Motor neuron (in vitro differentiated cells): ENCODE results near the gene ACSL4. TPM values are rescaled to one million over a fixed set of nuclear protein-coding genes. Genes with fewer than 3 reads are reported as not detected.

Source experiments
- ATAC-seq, 8 experiments: fragments of 200-7000 bp; cut with Tn5 transposase; replicated peaks in 6 of 8; 2 replicates each; pipeline ENCODE4 v1.8.0; 2021; ENCODE audit warnings: mild to moderate bottlenecking in 8 of 8, moderate library complexity in 8 of 8
- H3K27ac ChIP-seq, 2 donors: fragments of 250-450 bp; sonication (Bioruptor Pico); 2 replicates each; pipeline ENCODE4 v1.9.0; 2021; ENCODE audit warnings: antibody characterized with exemption in 2 of 2, mild to moderate bottlenecking in 2 of 2, moderate library complexity in 1 of 2
- H3K4me1 ChIP-seq, 2 donors: fragments of 250-450 bp; sonication (Bioruptor Pico); replicated peaks in 1 of 2; 2 replicates each; pipeline ENCODE4 v1.6.1; 2021; ENCODE audit warnings: antibody characterized with exemption in 2 of 2, mild to moderate bottlenecking in 2 of 2, moderate library complexity in 1 of 2
- H3K4me3 ChIP-seq, 5 donors: fragments of 250-450 bp; sonication (Bioruptor Pico); 2 replicates each; pipeline ENCODE4 v1.9.0; 2021; ENCODE audit warnings: antibody characterized with exemption in 5 of 5, mild to moderate bottlenecking in 5 of 5, moderate library complexity in 4 of 5
- WGBS, 10 experiments: fragments of 450-650 bp; shearing (Covaris generic); methylation state at CpG; one replicate each; pipeline ENCODE4 v1.0.0; 2022; 5-methylcytosine and 5-hydroxymethylcytosine counted together
- in situ Hi-C, 9 experiments: fragments of 400-800 bp; cut with MboI; loops; one replicate each; pipeline ENCODE4 v1.15.0; 2021; ENCODE audit warnings: low sequenced_read_pairs in 9 of 9, low pct_unique_long_range_greater_than_20kb in 2 of 9; ENCODE audit not compliant: unreplicated experiment in 9 of 9
- total RNA-seq, 8 experiments: library from RNA; unstranded; fragments of 300-600 nt; gene quantifications; 2 replicates each; pipeline versions ENCODE4 v1.2.3 to v1.2.4, GENCODE V29; 2022

ACSL4 gene
- 10 to 100 TPM; 27.3 to 71.2 (median 54.0) TPM for total RNA-seq

DNA sequence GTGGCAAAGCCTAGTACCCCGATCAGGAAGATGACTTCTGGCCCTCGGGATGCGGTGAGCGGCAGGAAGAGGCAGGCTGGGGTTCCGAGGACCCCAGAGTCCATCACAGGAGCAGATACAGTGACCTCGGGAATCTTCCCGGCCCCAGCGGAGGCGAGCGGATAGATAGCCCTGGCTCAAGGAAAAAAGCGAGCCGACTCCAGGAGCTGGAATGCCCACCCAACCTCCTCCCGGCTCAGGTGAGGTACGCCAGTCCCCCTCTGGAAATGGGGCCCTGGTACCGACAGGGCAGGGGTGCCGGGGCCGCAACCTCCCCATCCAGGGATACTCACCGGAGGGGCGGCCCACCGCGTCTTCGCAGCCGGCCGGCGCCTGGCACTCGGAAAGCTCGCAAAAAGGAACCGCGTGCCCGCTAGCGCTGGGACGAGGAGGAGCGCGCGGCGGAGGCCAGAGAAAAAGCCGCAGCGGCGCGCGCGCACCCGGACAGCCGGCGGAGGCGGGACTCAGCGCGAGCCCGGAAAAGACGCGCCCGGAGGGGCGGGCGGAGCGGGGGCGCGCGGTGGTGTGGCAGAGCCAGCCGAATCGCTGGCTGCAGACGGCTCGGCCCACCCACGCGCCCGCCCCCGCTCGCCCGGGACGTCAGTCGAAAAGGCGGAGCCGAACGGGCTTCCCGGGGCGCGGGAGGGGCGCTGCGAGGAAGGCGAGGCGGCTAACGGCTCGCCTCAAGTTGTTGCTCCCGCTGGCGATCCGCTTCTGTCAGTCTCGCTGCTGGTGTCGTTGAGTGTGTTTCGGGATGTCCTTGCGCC is at the start of gene ACSL4:
Gene ACSL4 (minus strand): TSS at position 451 of the 806 bp plus-strand sequence. CDS start 49,894 bp downstream, outside the sequence.
- H3K4me1 ChIP-seq = no peaks in the 10 kb centered on the region
- H3K27ac ChIP-seq = peak within 1 kb of the TSS; percentile 69 to 73
- ATAC-seq = peak; percentile 93 to 97 (median 96)
- in situ Hi-C loops = loop anchor here in 1 of 9 experiments (25.0 kb wide), 1 partner anchor 104 kb away; no protein-coding TSS in a partner anchor
- peak within 1 kb of the TSS; percentile 57 to 95 (median 70) for H3K4me3 ChIP-seq
- WGBS, 10 experiments = 0 to 52% (median 20%) methylated on average over 1 to 9 of the region's 89 CpGs; no CpG with 5 or more reads in 7 of the 10 experiments

GRCh38 chrX:109777749-109778148 is 44.7 kb upstream of the ACSL4 start:
- no peak for ATAC-seq
- 50 to 100% (median 85%) methylated on average over 1 to 3 of the region's 4 CpGs; no CpG with 5 or more reads in 5 of the 10 experiments for WGBS, 10 experiments
- in situ Hi-C loops = no loop called here
- H3K27ac ChIP-seq = no peak overlapping the region
- peaks cover 2 to 3% of the 10 kb centered on the region in 2 donors for H3K4me1 ChIP-seq
- no peak overlapping the region for H3K4me3 ChIP-seq

GRCh38 chrX:109776986-109777385 is 43.9 kb upstream of the ACSL4 start:
- Histone ChIP-seq H3K4me1 (peaks cover 2 to 3% of the 10 kb centered on the region in 2 donors), H3K27ac (no peak overlapping the region), H3K4me3 (no peak overlapping the region)
- WGBS, 10 experiments = 35 to 100% (median 72%) methylated on average over 1 to 4 of the region's 4 CpGs; no CpG with 5 or more reads in 6 of the 10 experiments
- in situ Hi-C loops = no loop called here
- no peak for ATAC-seq

DNA sequence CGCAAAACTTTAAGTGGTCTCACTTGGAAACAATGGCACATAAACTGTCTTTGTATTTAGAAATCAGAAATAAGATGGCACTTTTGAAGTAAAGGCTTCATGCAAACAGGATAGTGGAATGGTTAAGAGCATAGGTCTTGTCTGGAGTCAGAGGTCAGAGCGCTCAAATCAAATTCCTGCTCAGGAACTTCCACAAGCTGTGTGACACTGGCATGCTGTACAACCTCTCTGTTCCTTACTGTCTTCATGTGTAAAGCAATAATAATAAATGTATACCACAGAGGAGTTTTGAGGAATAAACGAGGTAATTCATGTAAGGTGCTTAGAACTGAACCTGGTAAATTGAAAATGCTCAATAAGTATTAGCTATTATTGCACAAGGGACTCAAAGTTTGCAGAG is 43.4 kb upstream of the ACSL4 start:
- WGBS, 10 experiments = 0 to 100% (median 81%) methylated on average over 1 to 3 of the region's 3 CpGs; no CpG with 5 or more reads in 6 of the 10 experiments
- H3K27ac ChIP-seq = no peak overlapping the region
- in situ Hi-C loops = no loop called here
- no peak for ATAC-seq
- H3K4me3 ChIP-seq = no peak overlapping the region
- H3K4me1 ChIP-seq = peaks cover 2 to 3% of the 10 kb centered on the region in 2 donors

- WGBS, 10 experiments = 0 to 100% (median 20%) methylated on average over 1 to 2 of the region's 3 CpGs; no CpG with 5 or more reads in 5 of the 10 experiments
- H3K4me1 ChIP-seq = peaks cover 2 to 3% of the 10 kb centered on the region in 2 donors
- no peak overlapping the region for H3K27ac ChIP-seq
- no peak overlapping the region for H3K4me3 ChIP-seq
- no peak for ATAC-seq
- in situ Hi-C loops = no loop called here
These were observed 42.3 kb upstream of the ACSL4 start for GRCh38 chrX:109775386-109775785.

DNA sequence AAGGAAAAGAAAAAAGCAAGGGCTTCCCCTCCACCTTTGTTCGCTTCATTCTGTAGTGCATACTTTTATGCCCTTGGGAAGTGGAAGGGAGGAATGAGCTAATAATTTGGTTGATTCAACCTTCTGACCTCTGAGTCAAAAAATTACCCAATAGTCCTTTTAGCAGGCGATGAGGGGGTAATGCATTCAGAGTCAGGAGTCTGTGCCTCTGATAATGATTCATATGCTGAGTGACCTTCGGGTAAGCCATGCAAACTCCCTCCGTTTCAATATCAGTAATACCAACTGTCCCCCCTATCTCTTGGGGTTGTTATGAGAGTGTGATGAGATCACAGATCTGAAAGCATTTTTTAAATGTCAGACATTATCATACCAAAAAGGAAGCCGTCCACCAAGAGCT is 41.6 kb upstream of the ACSL4 start:
- peak in 4 of 8 experiments; percentile 33 to 74 (median 46) for ATAC-seq
- peaks cover 2 to 3% of the 10 kb centered on the region in 2 donors for H3K4me1 ChIP-seq
- no peak overlapping the region for H3K4me3 ChIP-seq
- in situ Hi-C loops = no loop called here
- whole genome bisulfite sequencing, 10 experiments = 6 to 80% (median 41%) methylated on average over 1 to 4 of the region's 5 CpGs; no CpG with 5 or more reads in 6 of the 10 experiments
- H3K27ac ChIP-seq = no peak overlapping the region

DNA sequence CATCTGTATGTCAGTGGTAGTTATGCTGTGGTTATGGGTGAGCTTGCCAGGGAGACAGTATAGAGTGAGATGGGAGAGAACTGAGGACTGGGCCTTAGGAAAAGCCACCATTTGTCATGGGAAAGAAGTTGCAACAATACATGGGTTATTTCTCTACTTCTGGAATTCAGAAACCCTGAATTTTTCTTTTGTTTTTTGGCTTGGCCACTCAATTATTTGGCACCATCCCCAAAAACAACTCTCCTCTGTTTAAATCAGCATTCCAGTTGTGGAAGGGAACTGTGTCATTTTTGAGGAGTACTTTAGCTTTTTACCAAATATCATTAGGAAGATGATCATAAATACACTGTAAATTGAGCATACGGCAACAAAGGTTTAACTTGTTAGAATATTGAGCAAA is 41.1 kb upstream of the ACSL4 start:
- WGBS, 10 experiments = 100% methylated on average over 1 of the region's 1 CpG; no CpG with 5 or more reads in 9 of the 10 experiments
- no peak for ATAC-seq
- H3K4me1 ChIP-seq = peaks cover 2 to 3% of the 10 kb centered on the region in 2 donors
- in situ Hi-C loops = no loop called here
- no peak overlapping the region for H3K4me3 ChIP-seq
- no peak overlapping the region for H3K27ac ChIP-seq

GRCh38 chrX:109773374-109773773 is 40.3 kb upstream of the ACSL4 start:
- peaks cover 2 to 3% of the 10 kb centered on the region in 2 donors for H3K4me1 ChIP-seq
- no CpG with 5 or more reads among the region's 2 CpGs for WGBS, 10 experiments
- no peak for ATAC-seq
- H3K4me3 ChIP-seq = no peak overlapping the region
- H3K27ac ChIP-seq = no peak overlapping the region
- in situ Hi-C loops = no loop called here

DNA sequence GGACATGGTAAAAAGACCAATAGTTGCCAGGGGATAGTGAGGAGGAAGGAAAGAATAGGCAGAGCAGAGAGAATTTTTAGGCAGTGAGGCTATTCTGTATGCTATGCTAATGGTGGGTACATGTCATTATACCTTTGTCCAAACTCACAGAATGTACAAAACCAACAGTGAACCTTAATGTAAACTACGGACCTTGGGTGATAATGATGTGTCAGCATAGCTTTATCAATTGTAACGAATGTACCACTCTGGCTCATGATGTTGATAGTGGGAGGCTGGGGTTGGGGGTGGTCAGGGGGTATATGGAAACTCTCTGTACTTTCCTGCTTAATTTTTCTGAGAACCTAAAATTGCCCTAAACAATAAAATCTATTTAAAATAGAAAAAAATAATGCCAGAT is 37.7 kb upstream of the ACSL4 start:
- Histone ChIP-seq H3K27ac (no peak overlapping the region), H3K4me3 (no peak overlapping the region), H3K4me1 (peaks cover 2 to 3% of the 10 kb centered on the region in 2 donors)
- in situ Hi-C loops = no loop called here
- ATAC-seq = no peak
- 0 to 58% (median 14%) methylated on average over 1 to 2 of the region's 2 CpGs; no CpG with 5 or more reads in 7 of the 10 experiments for WGBS, 10 experiments

GRCh38 chrX:109760922-109761250 is 27.8 kb upstream of the ACSL4 start:
- Histone ChIP-seq H3K4me1 (no peaks in the 10 kb centered on the region), H3K4me3 (no peak overlapping the region), H3K27ac (no peak overlapping the region)
- in situ Hi-C loops = no loop called here
- 33 to 67% methylated on average over 1 of the region's 2 CpGs; no CpG with 5 or more reads in 8 of the 10 experiments for WGBS, 10 experiments
- no peak for ATAC-seq

DNA sequence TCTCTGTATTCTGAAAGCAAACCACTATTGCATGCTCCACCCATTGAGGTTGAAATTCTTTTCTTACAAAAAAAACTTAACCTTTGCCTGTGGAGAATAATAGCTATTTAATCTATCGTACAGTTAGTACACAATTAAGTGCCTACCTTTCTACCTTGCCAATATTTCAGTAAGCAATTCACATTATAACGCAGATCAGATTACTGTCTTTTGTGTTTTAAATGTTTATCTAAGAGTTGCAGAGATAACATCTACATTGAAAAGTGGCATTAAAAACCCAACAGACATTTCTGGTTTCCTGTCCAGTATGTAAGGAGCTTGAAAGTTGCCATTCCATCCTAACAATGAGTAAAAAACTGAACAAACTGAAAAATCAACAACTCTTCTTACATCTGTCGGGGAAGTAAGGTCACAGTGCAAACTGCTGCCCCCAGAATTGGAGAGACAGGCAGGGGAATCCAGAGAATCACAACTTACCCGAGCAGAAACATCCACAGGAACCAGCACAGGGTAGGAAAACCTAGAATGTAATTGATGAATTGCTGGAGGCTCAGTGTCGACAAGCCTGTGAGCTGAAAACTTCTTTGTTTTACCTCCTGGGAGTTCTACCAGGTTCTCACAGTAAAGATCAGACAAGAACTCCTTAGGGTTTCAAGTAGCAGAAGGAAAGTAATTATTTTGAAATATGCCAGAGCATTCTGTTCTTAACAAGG is 27.3 kb upstream of the ACSL4 start:
- in situ Hi-C loops = no loop called here
- H3K27ac ChIP-seq = no peak overlapping the region
- no peaks in the 10 kb centered on the region for H3K4me1 ChIP-seq
- H3K4me3 ChIP-seq = no peak overlapping the region
- ATAC-seq = peak in 1 of 8 experiments; percentile 43
- WGBS, 10 experiments = 11 to 100% (median 44%) methylated on average over 1 to 3 of the region's 5 CpGs; no CpG with 5 or more reads in 6 of the 10 experiments

- ATAC-seq = no peak
- in situ Hi-C loops = no loop called here
- Histone ChIP-seq H3K4me3 (no peak overlapping the region), H3K4me1 (no peaks in the 10 kb centered on the region), H3K27ac (no peak overlapping the region)
- WGBS, 10 experiments = 48 to 92% (median 72%) methylated on average over 2 to 4 of the region's 4 CpGs; no CpG with 5 or more reads in 6 of the 10 experiments
These were observed 20.2 kb upstream of the ACSL4 start for GRCh38 chrX:109753256-109753655.

- in situ Hi-C loops = no loop called here
- Histone ChIP-seq H3K27ac (no peak overlapping the region), H3K4me3 (no peak overlapping the region), H3K4me1 (no peaks in the 10 kb centered on the region)
- no peak for ATAC-seq
- 0 to 80% (median 20%) methylated on average over 1 to 2 of the region's 2 CpGs; no CpG with 5 or more reads in 5 of the 10 experiments for WGBS, 10 experiments
These were observed 18.6 kb upstream of the ACSL4 start for GRCh38 chrX:109751698-109752097.
